Esophagus (tissue), 2 donors: ENCODE measurements around the gene RNF40. TPM values are rescaled to one million over a fixed set of nuclear protein-coding genes. Genes with fewer than 3 reads are reported as not detected.

Source experiments
- H3K27ac ChIP-seq, 2 donors: one replicate each; pipeline ENCODE4 v1.5.1; 2013; ENCODE audit warnings: low read depth in 2 of 2, mild to moderate bottlenecking in 2 of 2, inconsistent platforms in 1 of 2, low read length in 1 of 2, moderate library complexity in 1 of 2
- H3K27me3 ChIP-seq, 2 donors: one replicate each; pipeline ENCODE4 v1.6.1; 2013; ENCODE audit warnings: low read length in 2 of 2, control low read depth in 1 of 2, mild to moderate bottlenecking in 1 of 2; ENCODE audit not compliant: insufficient read depth in 2 of 2, control insufficient read depth in 1 of 2
- H3K36me3 ChIP-seq, 2 donors: one replicate each; pipeline ENCODE4 v1.6.1; 2013; ENCODE audit warnings: low read length in 1 of 2; ENCODE audit not compliant: control insufficient read depth in 2 of 2, insufficient read depth in 2 of 2
- H3K4me1 ChIP-seq, 2 donors: one replicate each; pipeline ENCODE4 v1.6.1; 2013; ENCODE audit warnings: low read length in 1 of 2; ENCODE audit not compliant: control insufficient read depth in 2 of 2, insufficient read depth in 2 of 2
- H3K4me3 ChIP-seq, 2 donors: one replicate each; pipeline ENCODE4 v1.5.1; 2013; ENCODE audit warnings: low read length in 2 of 2, mild to moderate bottlenecking in 2 of 2, low read depth in 1 of 2, moderate library complexity in 1 of 2
- H3K9me3 ChIP-seq, 2 donors: one replicate each; pipeline ENCODE4 v1.6.1; 2013; ENCODE audit warnings: mild to moderate bottlenecking in 2 of 2, low read depth in 1 of 2, low read length in 1 of 2, moderate library complexity in 1 of 2; ENCODE audit not compliant: control insufficient read depth in 2 of 2, insufficient read depth in 1 of 2
- WGBS, 2 donors: extraction: QIAGEN DNeasy Blood & Tissue Kit; methylation state at CpG; one replicate each; pipeline ENCODE4 v1.1.7; 2013; 5-methylcytosine and 5-hydroxymethylcytosine counted together
- polyA plus RNA-seq, 2 donors: library from polyadenylated mRNA; stranded (reverse); fragments of 200-250 nt; gene quantifications; one replicate each; pipeline ENCODE4 v1.2.3, GENCODE V29; 2013
- donor health status: healthy with polysubstance abuse.
- donor health status: Bipolar disorder and iron deficiency.

RNF40 gene
- 10 to 100 TPM; 39.9 to 64.1 TPM for polyA plus RNA-seq

DNA sequence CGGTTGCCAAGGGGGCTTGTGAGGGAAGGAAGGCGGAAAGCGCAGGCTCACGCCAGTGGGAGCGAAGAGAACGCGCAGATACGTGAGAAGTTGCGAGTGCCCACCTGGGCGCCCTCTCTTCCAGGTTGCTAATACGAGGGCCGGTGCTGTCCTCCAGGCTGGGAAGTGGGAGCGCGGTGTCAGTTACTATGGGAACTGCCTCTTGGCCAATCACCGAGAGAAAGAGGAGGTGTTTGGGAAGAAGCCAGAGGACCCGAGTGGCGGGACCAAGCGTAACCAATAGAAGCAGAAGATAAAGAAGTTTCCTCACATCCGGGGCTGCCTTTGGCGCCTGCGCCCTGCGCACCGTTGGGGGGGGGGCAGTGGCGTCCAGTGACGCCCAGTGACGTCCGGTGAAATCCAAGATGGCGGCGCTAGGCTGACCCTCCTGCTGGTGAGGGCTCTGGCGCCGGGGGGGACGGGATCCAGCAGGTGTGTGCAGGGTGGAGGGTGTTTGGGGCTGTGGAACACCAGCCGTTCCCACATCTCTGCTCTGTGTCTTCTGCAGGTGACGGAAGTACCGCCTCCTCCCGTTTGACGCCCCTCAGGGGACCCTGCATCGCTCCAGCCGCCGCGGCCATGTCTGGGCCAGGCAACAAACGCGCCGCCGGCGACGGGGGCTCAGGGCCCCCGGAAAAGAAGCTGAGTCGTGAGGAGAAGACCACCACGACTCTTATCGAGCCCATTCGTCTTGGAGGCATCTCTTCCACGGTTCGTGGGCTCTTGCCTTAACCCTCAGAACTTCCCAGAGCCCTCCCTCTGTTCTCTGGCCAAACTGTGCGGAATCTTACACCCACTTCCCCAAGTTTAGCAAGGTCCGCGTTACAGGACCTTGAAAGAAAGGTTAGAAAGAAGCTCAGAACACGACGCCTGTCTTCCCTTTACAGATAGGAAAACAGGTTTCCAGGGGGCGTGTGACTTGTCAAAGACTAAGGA, at the start of gene RNF40, which contains the start of gene CFAP119:
RNF40 (plus strand) TSS at position 395 of the 975 bp plus-strand sequence; CDS start at position 619, 224 bp downstream.
CFAP119 (minus strand) TSS at position 135 of the 975 bp plus-strand sequence. CDS start 314 bp downstream, outside the sequence.
- 0 to 1% methylated on average over 55 to 60 of the region's 60 CpGs for WGBS, 2 donors

DNA sequence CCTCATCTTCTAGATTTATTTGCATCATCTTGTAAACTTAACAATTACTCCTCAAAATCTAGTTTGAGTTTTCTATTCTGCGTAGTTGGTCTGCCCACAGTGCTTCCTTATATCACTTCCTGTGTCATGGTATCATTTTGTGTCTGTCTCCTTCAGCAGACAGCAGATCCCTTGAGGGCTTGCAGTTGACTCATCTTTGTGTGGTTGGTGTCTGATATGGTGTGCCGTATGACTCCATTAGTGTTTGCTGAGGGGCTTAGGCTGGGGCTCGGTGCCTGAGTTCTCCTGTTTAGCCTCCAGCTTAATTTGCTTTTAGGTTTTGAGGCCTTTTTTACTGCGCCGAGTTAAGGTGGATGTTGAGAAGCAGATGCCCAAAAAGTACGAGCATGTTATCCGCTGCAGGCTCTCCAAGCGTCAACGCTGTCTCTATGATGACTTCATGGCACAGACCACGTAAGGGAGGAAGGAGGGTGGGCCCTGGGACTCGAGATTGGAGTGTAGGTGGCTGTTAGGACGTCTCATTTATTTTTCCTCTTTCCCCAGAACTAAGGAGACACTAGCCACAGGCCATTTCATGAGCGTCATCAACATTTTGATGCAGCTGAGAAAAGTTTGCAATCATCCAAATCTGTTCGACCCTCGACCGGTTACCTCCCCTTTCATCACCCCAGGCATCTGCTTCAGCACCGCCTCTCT, 46.2 kb upstream of the RNF40 start:
- peak overlapping the region in 1 of 2 donors; percentile 55 for H3K27ac ChIP-seq
- H3K36me3 ChIP-seq: peaks cover 17 to 45% of the 10 kb centered on the region in 2 donors
- H3K4me1 ChIP-seq: peaks cover 0 to 4% of the 10 kb centered on the region in 2 donors
- no peak overlapping the region for H3K4me3 ChIP-seq
- WGBS, 2 donors: 80 to 89% methylated on average over 17 of the region's 17 CpGs
- no peaks in the 10 kb centered on the region for H3K27me3 ChIP-seq
- no peaks in the 10 kb centered on the region for H3K9me3 ChIP-seq

More for the DNA sequence above, at the start of gene RNF40, which contains the start of gene CFAP119:
- Histone ChIP-seq H3K27ac (peak within 1 kb of the TSS; percentile 83 to 94), H3K36me3 (peaks cover 11 to 33% of the 10 kb centered on the region in 2 donors), H3K4me1 (peaks cover 0 to 13% of the 10 kb centered on the region in 2 donors), H3K27me3 (no peaks in the 10 kb centered on the region), H3K9me3 (no peaks in the 10 kb centered on the region), H3K4me3 (peak within 1 kb of the TSS; percentile 88 to 91)

DNA sequence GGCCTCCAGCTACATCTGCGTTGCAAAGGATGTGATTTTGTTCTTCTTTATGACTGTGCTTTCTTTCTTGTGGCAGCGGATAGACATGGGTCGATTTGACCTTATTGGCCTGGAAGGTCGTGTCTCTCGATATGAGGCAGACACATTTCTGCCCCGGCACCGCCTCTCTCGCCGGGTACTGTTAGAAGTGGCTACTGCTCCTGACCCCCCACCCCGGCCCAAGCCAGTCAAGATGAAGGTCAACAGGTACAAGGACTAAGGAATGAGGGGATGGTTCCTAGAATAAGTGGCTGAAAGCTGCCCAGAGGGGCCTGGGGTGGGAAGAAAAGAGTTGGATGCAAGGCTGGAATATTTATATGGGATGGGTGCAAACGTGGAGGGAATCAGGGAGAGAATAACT, 42.0 kb upstream of the RNF40 start:
- H3K27ac ChIP-seq: no peak overlapping the region
- WGBS, 2 donors: 91% methylated on average over 11 of the region's 11 CpGs
- H3K27me3 ChIP-seq: no peaks in the 10 kb centered on the region
- H3K4me3 ChIP-seq: no peak overlapping the region
- no peaks in the 10 kb centered on the region for H3K4me1 ChIP-seq
- H3K36me3 ChIP-seq: peaks cover 32 to 62% of the 10 kb centered on the region in 2 donors
- H3K9me3 ChIP-seq: no peaks in the 10 kb centered on the region

DNA sequence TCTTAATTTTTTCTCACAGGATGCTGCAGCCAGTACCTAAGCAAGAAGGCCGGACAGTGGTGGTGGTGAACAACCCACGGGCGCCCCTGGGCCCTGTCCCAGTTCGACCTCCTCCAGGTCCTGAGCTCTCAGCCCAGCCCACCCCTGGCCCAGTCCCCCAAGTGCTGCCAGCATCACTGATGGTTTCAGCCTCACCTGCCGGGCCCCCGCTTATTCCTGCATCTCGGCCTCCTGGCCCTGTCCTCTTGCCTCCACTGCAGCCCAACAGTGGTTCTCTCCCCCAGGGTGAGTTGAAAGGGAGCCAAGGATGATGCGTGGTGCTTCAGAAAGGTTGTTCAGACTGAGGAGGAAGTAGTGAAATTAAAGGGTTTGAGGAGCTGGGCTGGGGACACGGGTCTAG, 41.4 kb upstream of the RNF40 start:
- H3K4me3 ChIP-seq: no peak overlapping the region
- H3K27ac ChIP-seq: no peak overlapping the region
- WGBS, 2 donors: 81% methylated on average over 9 of the region's 9 CpGs
- H3K27me3 ChIP-seq: no peaks in the 10 kb centered on the region
- no peaks in the 10 kb centered on the region for H3K9me3 ChIP-seq
- H3K36me3 ChIP-seq: peaks cover 32 to 65% of the 10 kb centered on the region in 2 donors
- no peaks in the 10 kb centered on the region for H3K4me1 ChIP-seq

DNA sequence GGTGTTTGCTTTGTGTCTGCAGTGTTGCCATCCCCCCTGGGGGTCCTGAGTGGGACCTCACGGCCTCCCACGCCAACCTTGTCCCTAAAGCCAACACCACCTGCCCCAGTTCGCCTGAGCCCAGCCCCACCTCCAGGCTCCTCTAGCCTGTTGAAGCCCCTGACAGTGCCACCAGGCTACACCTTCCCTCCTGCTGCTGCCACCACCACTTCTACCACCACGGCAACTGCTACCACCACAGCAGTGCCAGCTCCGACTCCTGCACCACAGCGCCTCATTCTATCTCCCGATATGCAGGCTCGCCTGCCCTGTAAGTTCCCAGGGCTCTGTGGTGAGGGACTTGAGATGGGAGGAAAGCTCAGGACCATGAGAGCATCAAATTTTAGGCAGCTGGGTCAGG, 41.0 kb upstream of the RNF40 start:
- no peak overlapping the region for H3K4me3 ChIP-seq
- no peaks in the 10 kb centered on the region for H3K9me3 ChIP-seq
- no peak overlapping the region for H3K27ac ChIP-seq
- WGBS, 2 donors: 95 to 96% methylated on average over 8 of the region's 8 CpGs
- no peaks in the 10 kb centered on the region for H3K27me3 ChIP-seq
- H3K36me3 ChIP-seq: peaks cover 28 to 60% of the 10 kb centered on the region in 2 donors
- H3K4me1 ChIP-seq: no peaks in the 10 kb centered on the region

DNA sequence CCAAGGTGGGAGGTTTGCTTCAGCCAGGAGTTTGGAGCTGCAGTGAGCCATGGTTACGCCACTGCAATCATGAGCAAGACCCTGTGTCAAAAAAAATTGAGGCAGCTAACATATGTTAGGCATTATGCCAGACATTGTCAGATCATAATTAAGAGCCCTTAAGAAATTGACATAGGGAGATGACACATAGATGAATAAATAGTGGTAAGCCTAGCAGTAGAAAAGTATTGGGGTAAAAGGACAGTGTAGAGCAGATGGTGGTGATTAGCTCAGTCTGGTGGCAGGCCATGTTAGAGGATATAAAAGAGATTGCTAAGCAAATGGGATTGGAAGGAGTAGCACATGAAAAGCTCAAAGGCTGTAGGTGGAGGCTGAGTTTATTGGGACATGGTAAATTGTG, 40.5 kb upstream of the RNF40 start:
- no peaks in the 10 kb centered on the region for H3K4me1 ChIP-seq
- no peak overlapping the region for H3K27ac ChIP-seq
- no peak overlapping the region for H3K4me3 ChIP-seq
- no peaks in the 10 kb centered on the region for H3K9me3 ChIP-seq
- 96 to 97% methylated on average over 1 of the region's 1 CpG for WGBS, 2 donors
- no peaks in the 10 kb centered on the region for H3K27me3 ChIP-seq
- H3K36me3 ChIP-seq: peaks cover 28 to 58% of the 10 kb centered on the region in 2 donors

DNA sequence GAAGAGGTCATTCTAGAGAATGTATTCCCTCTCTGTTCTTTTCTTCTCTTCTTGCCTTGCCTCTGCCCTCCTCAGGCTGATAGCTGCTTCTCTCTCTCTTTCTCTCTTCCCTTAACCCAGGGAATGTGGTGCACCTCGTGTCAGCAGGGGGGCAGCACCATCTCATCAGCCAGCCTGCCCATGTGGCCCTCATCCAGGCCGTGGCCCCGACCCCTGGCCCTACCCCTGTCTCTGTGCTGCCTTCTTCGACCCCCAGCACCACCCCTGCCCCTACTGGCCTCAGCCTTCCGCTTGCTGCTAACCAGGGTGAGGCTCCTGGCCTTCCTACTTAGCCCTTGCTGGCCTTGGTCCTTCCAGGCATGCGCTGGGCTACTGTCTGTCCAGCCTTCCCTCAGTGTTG, 39.7 kb upstream of the RNF40 start:
- WGBS, 2 donors: 73 to 83% methylated on average over 6 of the region's 6 CpGs
- Histone ChIP-seq H3K36me3 (peaks cover 28 to 60% of the 10 kb centered on the region in 2 donors), H3K4me1 (no peaks in the 10 kb centered on the region)

DNA sequence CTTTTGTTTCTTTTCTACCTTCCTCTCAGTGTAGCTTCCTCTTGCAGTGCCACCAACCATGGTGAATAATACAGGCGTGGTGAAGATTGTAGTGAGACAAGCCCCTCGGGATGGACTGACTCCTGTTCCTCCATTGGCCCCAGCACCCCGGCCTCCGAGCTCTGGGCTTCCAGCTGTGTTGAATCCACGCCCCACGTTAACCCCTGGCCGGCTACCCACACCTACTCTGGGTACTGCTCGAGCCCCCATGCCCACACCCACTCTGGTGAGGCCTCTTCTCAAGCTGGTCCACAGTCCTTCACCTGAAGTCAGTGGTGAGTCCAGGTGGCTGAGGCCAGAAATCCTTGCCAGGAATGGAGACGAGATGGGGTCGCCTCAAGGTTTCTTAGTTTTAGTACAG, 39.2 kb upstream of the RNF40 start:
- H3K27me3 ChIP-seq: no peaks in the 10 kb centered on the region
- no peaks in the 10 kb centered on the region for H3K9me3 ChIP-seq
- H3K4me1 ChIP-seq: no peaks in the 10 kb centered on the region
- H3K27ac ChIP-seq: no peak overlapping the region
- peaks cover 28 to 60% of the 10 kb centered on the region in 2 donors for H3K36me3 ChIP-seq
- WGBS, 2 donors: 90 to 92% methylated on average over 10 of the region's 10 CpGs
- no peak overlapping the region for H3K4me3 ChIP-seq

More for the DNA sequence above, 39.7 kb upstream of the RNF40 start:
- Histone ChIP-seq H3K27ac (no peak overlapping the region), H3K9me3 (no peaks in the 10 kb centered on the region), H3K27me3 (no peaks in the 10 kb centered on the region), H3K4me3 (no peak overlapping the region)

DNA sequence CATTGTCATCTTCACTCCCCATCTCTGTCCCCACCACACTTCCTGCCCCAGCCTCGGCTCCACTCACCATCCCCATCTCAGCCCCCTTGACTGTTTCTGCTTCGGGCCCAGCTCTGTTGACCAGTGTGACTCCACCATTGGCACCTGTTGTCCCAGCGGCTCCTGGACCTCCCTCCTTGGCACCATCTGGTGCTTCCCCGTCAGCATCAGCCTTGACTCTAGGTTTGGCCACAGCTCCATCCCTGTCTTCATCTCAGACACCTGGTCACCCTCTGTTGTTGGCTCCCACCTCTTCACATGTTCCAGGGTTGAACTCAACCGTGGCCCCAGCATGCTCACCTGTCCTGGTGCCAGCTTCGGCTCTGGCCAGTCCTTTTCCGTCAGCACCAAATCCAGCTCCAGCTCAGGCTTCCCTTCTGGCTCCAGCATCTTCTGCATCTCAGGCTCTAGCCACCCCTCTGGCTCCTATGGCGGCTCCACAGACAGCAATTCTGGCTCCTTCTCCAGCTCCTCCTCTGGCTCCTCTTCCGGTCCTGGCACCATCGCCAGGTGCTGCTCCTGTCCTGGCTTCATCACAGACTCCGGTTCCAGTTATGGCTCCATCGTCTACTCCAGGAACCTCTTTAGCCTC, 38.3 kb upstream of the RNF40 start:
- Histone ChIP-seq H3K4me1 (no peaks in the 10 kb centered on the region), H3K27me3 (no peaks in the 10 kb centered on the region), H3K4me3 (no peak overlapping the region), H3K36me3 (peaks cover 29 to 61% of the 10 kb centered on the region in 2 donors), H3K9me3 (no peaks in the 10 kb centered on the region), H3K27ac (no peak overlapping the region)
- 89 to 91% methylated on average over 12 of the region's 12 CpGs for WGBS, 2 donors
